Upper lobe of left lung (tissue), 6 donors: ENCODE results near the gene KLF12. TPM values are rescaled to one million over a fixed set of nuclear protein-coding genes. Genes with fewer than 3 reads are reported as not detected.

Experiments used
- ATAC-seq, 2 donors: fragments of 200-7000 bp; cut with Tn5 transposase; one replicate each; pipeline ENCODE4 v1.9.1; 2022; ENCODE audit warnings: mild to moderate bottlenecking in 2 of 2, moderate library complexity in 2 of 2; ENCODE audit not compliant: low FRiP score in 2 of 2
- DNase-seq, 2 donors: peaks; one replicate each; pipeline ENCODE4 v3.0.0-alpha.2; 2019 to 2020
- H3K27ac ChIP-seq, 4 donors: fragments of 200-600 bp; sonication (generic); one replicate each; pipeline ENCODE4 v1.5.1; 2016 to 2019
- H3K27me3 ChIP-seq, 4 donors: fragments of 200-600 bp; sonication (generic); one replicate each; pipeline ENCODE4 v1.5.1; 2017 to 2019
- H3K36me3 ChIP-seq, 4 donors: fragments of 200-600 bp; sonication (generic); one replicate each; pipeline ENCODE4 v1.5.1; 2016 to 2019
- H3K4me1 ChIP-seq, 4 donors: fragments of 200-600 bp; sonication (generic); one replicate each; pipeline ENCODE4 v1.5.1; 2018 to 2019
- H3K4me3 ChIP-seq, 4 donors: fragments of 200-600 bp; sonication (generic); one replicate each; pipeline ENCODE4 v1.5.1; 2017 to 2019; ENCODE audit warnings: mild to moderate bottlenecking in 2 of 4, moderate library complexity in 1 of 4
- H3K9me3 ChIP-seq, 4 donors: fragments of 200-600 bp; sonication (generic); one replicate each; pipeline ENCODE4 v1.5.1; 2018 to 2019
- EP300 ChIP-seq, 4 donors: sonication (generic); formaldehyde crosslinking; IDR thresholded peaks; one replicate each; pipeline ENCODE4 v1.5.1; 2017; ENCODE audit warnings: antibody characterized with exemption in 4 of 4, control low read depth in 2 of 4
- POLR2A ChIP-seq, 4 donors: fragments of 450-650 bp; IDR thresholded peaks; one replicate each; pipeline ENCODE4 v1.5.1; 2016 to 2017; ENCODE audit warnings: antibody characterized with exemption in 4 of 4, mild to moderate bottlenecking in 2 of 4
- POLR2AphosphoS5 ChIP-seq, 2 donors: sonication (generic); formaldehyde crosslinking; IDR thresholded peaks; one replicate each; pipeline ENCODE4 v1.5.1; 2017; ENCODE audit warnings: antibody characterized with exemption in 2 of 2
- WGBS, 2 donors: methylation state at CpG; one replicate each; pipeline ENCODE4 v1.1.5; 2017 to 2018; 5-methylcytosine and 5-hydroxymethylcytosine counted together
- total RNA-seq, 6 donors: library from RNA; depleted of rRNA in 4 of 6; stranded (reverse); fragments of >200 nt in 4 of 6; gene quantifications; one replicate each; pipeline versions ENCODE4 v1.1.0 to v1.2.1, GENCODE V29; 2016 to 2021
- TF ChIP-seq, protein P1 (sequence below), 6 experiments: fragments of 450-650 bp in 4 of 6; fragments of 200-600 bp in 2 of 6; sonication (generic) in 2 of 6; IDR thresholded peaks; one replicate each; pipeline ENCODE4 v1.5.1; 2016 to 2019; ENCODE audit warnings: antibody characterized with exemption in 6 of 6
- donor health status: DM: no; HTN: no; CAD: no; lungs with moderate emphysema.
- donor health status: DM: no; HTN: yes; CAD: no; lungs with severe emphysema.

KLF12 gene
- 10 to 100 TPM in 1 of 6 donors, 1 to 10 TPM in 5; 3.1 to 10.1 (median 4.8) TPM for total RNA-seq

DNA sequence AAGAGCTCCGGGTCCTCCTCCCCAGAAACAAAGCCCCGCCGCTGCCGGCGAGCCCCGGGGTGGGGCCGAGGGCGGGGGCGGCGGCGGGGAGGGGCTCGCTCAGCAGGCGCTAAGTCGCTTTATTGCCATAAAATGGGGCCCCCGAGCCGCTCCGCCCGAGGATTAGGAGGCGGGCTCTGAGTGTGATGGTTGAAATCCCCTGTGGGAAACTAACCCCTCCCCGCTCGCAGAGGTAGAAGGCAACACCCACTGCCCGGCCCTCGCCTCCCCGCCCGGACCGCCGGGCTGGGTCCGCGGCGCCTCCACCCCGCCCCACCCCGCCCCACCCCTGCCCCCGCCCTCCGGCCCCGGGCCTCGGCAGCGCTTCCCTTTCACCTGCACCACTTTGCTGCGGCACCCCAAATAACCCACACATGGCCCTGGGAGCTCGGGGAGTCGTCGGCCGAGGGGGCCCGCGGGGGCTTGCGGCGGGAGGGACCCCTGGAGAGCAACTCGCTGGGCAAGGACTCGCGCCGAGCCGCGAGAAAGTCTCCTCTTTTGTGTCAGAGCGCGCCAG lies at the start of gene KLF12:
Gene KLF12, minus strand, starts transcription at position 184 of the 556 bp plus-strand sequence.
- Histone ChIP-seq H3K27me3 (peaks cover 0 to 6% (median 0%) of the 10 kb centered on the region in 4 donors), H3K9me3 (no peaks in the 10 kb centered on the region), H3K4me3 (peak within 1 kb of the TSS; percentile 83 to 93 (median 89)), H3K4me1 (peaks cover 4 to 43% (median 16%) of the 10 kb centered on the region in 4 donors), H3K36me3 (no peaks in the 10 kb centered on the region), H3K27ac (peak within 1 kb of the TSS; percentile 83 to 93 (median 88))
- no peak for TF ChIP-seq POLR2AphosphoS5 (IDR thresholded peaks at IDR 0.05)
- TF ChIP-seq EP300 (IDR thresholded peaks at IDR 0.05): no peak
- TF ChIP-seq, protein P1, sequence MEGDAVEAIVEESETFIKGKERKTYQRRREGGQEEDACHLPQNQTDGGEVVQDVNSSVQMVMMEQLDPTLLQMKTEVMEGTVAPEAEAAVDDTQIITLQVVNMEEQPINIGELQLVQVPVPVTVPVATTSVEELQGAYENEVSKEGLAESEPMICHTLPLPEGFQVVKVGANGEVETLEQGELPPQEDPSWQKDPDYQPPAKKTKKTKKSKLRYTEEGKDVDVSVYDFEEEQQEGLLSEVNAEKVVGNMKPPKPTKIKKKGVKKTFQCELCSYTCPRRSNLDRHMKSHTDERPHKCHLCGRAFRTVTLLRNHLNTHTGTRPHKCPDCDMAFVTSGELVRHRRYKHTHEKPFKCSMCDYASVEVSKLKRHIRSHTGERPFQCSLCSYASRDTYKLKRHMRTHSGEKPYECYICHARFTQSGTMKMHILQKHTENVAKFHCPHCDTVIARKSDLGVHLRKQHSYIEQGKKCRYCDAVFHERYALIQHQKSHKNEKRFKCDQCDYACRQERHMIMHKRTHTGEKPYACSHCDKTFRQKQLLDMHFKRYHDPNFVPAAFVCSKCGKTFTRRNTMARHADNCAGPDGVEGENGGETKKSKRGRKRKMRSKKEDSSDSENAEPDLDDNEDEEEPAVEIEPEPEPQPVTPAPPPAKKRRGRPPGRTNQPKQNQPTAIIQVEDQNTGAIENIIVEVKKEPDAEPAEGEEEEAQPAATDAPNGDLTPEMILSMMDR (IDR thresholded peaks at IDR 0.05): no peak
- TF ChIP-seq POLR2A (IDR thresholded peaks at IDR 0.05): peak in 1 of 4 donors; percentile 32
- DNase-seq: peak; percentile 88 to 93
- WGBS, 2 donors: 0 to 2% methylated on average over 13 to 16 of the region's 54 CpGs
- peak; percentile 80 to 85 for ATAC-seq

DNA sequence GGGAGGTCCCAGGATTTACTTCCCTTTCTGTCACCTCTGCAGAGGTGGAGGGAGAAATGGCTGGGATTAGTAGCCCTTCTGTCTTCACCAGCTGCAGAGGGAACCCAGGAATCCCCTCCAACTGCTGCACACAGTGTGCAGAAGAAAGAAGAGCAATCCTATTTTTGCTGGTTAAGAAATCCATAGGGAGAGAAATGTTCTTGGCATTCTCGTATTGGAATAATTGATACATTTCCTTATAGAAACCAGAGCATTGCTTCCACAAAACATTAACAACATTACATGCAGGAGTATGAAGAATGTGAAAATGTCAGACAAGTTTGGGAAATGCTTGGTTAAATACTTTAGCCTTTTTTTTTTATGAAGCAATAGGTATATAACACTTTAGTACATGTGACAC lies 48.3 kb upstream of the KLF12 start:
- TF ChIP-seq, protein P1 (IDR thresholded peaks at IDR 0.05): no peak
- TF ChIP-seq POLR2AphosphoS5 (IDR thresholded peaks at IDR 0.05): no peak
- TF ChIP-seq POLR2A (IDR thresholded peaks at IDR 0.05): no peak
- no peak for TF ChIP-seq EP300 (IDR thresholded peaks at IDR 0.05)
- DNase-seq (no peak), ATAC-seq (no peak)
- Histone ChIP-seq H3K4me1 (no peaks in the 10 kb centered on the region), H3K27ac (no peak overlapping the region), H3K27me3 (no peaks in the 10 kb centered on the region), H3K9me3 (no peaks in the 10 kb centered on the region), H3K4me3 (no peak overlapping the region), H3K36me3 (no peaks in the 10 kb centered on the region)
- WGBS, 2 donors: 97 to 100% methylated on average over 1 of the region's 1 CpG

DNA sequence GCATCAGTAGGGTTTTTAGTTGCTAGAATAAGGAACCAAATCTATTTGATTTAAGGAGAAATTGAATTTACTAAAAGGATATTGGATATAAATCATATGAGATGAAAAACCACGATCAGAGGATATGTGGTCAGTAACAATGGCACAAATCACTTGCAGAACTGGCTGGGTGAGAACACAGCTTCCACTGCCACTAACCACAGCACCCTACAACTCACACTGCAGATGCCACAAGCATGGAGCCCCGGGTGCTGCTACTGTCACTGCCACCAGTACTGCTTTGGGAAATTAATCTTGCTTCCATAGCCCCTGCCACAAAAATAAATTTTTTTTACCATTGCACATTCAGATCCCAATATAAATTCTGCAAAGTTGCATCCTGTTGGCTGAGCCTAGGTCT lies 40.6 kb upstream of the KLF12 start:
- 44 to 45% methylated on average over 2 of the region's 2 CpGs for WGBS, 2 donors
- DNase-seq (no peak), ATAC-seq (no peak)
- Histone ChIP-seq H3K4me1 (no peaks in the 10 kb centered on the region), H3K36me3 (no peaks in the 10 kb centered on the region), H3K4me3 (no peak overlapping the region), H3K27ac (no peak overlapping the region), H3K27me3 (no peaks in the 10 kb centered on the region), H3K9me3 (no peaks in the 10 kb centered on the region)
- TF ChIP-seq POLR2AphosphoS5 (IDR thresholded peaks at IDR 0.05) (no peak), POLR2A (IDR thresholded peaks at IDR 0.05) (no peak)
- TF ChIP-seq, protein P1 (IDR thresholded peaks at IDR 0.05): no peak

DNA sequence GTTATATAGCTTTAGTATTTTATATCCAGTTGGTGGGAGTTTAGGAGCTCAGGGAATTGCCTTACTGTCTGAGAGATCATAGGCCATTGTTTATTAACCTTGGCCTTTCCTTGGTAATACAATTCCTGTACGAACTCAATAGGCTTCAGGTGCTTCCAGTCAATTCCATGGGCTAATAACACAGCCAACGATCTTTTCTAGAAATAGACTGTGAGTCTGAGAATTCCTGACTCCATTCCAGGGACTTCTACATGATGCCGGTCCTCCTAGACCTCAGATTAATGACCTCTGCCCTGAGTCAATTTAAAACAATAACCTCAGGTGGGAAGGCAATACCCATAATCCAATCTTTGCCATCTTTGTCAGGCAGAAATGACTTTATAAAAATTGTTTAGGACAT lies 39.6 kb upstream of the KLF12 start:
- Histone ChIP-seq H3K27me3 (no peaks in the 10 kb centered on the region), H3K9me3 (no peaks in the 10 kb centered on the region), H3K4me1 (no peaks in the 10 kb centered on the region), H3K4me3 (no peak overlapping the region), H3K27ac (no peak overlapping the region), H3K36me3 (no peaks in the 10 kb centered on the region)
- DNase-seq (no peak), ATAC-seq (no peak)
- WGBS, 2 donors: 87 to 92% methylated on average over 3 of the region's 3 CpGs
- no peak for TF ChIP-seq EP300 (IDR thresholded peaks at IDR 0.05)
- no peak for TF ChIP-seq POLR2A (IDR thresholded peaks at IDR 0.05)
- TF ChIP-seq, protein P1 (IDR thresholded peaks at IDR 0.05): no peak
- no peak for TF ChIP-seq POLR2AphosphoS5 (IDR thresholded peaks at IDR 0.05)

DNA sequence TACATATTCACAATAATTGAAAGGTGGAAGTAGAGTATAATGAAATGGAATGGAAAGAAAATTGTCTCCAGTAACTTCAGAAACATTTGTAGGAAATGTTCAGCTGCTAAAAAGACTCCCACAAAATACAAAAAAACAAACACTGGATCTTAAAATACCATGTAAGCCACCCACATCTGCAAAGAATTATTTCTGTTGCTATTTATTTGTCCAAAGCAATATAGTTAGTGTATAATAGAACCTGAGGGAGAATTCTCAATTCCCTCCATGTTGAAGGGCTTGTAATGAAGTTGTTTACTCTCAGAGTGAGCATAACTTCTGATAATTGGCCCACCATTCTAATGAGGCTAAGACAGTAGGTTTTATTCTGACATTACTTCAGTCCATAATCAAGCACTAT lies 37.4 kb upstream of the KLF12 start:
- Histone ChIP-seq H3K4me3 (no peak overlapping the region), H3K27me3 (no peaks in the 10 kb centered on the region), H3K9me3 (no peaks in the 10 kb centered on the region), H3K36me3 (no peaks in the 10 kb centered on the region), H3K27ac (no peak overlapping the region), H3K4me1 (no peaks in the 10 kb centered on the region)
- TF ChIP-seq EP300 (IDR thresholded peaks at IDR 0.05) (no peak), POLR2A (IDR thresholded peaks at IDR 0.05) (no peak), POLR2AphosphoS5 (IDR thresholded peaks at IDR 0.05) (no peak)
- TF ChIP-seq, protein P1 (IDR thresholded peaks at IDR 0.05): no peak
- ATAC-seq (no peak), DNase-seq (no peak)
